GM20000 (cell line): Measurements from ENCODE around the gene VAT1.

Source experiments
- DNase-seq: peaks from one replicate; pipeline ENCODE4 v3.0.0; 2012; ENCODE audit warnings: low spot score
- TF ChIP-seq, protein P1 (sequence below): IDR thresholded peaks from 2 replicates; pipeline ENCODE4 v1.5.1; 2012; ENCODE audit warnings: mild to moderate bottlenecking, control low read depth; ENCODE audit errors: extremely low read depth, missing control alignments

VAT1 gene

DNA sequence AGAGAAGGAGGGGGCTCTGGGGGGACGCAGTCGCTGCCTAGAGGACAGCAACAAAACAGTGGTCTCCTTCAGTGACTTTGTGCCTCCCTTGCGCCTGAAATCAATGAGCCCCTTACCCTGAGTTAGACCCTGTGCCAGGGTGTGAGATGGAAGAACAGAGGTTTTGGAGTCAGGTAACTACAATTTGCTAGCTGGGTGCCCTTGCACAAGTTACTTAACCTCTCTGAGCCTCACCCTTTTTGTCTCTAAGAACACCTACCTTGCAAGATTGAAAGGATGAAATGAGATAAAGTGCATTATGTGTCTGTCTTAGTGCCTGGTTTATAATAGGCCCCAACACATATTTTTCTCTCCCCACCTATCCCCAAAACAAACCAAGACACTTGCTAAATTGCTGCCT, 12.7 kb upstream of the VAT1 start:
- DNase-seq, result no peak
- TF ChIP-seq, protein P1, sequence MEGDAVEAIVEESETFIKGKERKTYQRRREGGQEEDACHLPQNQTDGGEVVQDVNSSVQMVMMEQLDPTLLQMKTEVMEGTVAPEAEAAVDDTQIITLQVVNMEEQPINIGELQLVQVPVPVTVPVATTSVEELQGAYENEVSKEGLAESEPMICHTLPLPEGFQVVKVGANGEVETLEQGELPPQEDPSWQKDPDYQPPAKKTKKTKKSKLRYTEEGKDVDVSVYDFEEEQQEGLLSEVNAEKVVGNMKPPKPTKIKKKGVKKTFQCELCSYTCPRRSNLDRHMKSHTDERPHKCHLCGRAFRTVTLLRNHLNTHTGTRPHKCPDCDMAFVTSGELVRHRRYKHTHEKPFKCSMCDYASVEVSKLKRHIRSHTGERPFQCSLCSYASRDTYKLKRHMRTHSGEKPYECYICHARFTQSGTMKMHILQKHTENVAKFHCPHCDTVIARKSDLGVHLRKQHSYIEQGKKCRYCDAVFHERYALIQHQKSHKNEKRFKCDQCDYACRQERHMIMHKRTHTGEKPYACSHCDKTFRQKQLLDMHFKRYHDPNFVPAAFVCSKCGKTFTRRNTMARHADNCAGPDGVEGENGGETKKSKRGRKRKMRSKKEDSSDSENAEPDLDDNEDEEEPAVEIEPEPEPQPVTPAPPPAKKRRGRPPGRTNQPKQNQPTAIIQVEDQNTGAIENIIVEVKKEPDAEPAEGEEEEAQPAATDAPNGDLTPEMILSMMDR, result no peak

DNA sequence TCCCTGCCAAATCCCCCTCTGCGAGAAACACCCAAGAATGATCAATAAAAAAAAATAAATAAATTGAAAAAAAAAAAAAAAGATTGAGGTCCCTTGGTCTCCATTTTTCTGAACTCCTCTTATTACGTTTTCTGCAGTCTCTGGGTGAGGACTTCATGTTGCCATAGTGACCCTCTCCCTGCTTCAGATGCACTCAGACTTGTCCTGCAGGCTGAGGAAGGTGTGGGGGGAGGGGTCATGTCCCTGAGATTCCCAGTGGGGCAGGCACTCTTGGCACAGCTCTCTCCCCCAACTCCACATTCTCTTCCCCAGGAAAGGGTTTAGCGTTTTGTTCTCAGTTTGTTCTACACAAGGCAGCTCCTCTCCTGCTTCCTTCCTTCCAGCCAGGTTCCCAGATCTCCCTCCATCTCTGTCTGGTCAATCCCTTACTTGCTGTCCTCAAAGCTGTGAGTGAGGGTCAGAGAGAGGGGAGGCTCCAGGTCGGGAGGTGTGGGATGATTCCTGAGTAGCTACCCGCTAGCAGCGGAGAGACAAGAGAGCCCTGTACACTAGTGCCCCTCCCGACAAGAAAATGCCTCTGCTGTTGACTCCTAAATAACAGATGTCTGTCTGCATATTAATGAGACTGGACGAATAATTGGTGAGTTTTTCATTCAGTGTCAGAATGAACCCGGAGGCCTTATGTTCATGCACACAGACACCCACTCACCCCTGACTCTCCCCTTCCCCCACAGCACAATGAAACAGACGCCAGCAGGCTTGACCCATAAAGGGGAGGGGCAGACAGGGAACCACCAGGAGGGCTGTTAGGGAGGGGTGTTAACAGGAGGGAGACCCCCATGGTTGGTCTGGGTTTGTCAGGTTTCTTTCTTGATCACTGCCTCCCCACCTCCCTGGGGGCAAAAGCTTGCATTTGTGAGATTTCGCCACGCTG, 12.0 kb upstream of the VAT1 start:
- DNase-seq, result no peak
- TF ChIP-seq, protein P1, result no peak

DNA sequence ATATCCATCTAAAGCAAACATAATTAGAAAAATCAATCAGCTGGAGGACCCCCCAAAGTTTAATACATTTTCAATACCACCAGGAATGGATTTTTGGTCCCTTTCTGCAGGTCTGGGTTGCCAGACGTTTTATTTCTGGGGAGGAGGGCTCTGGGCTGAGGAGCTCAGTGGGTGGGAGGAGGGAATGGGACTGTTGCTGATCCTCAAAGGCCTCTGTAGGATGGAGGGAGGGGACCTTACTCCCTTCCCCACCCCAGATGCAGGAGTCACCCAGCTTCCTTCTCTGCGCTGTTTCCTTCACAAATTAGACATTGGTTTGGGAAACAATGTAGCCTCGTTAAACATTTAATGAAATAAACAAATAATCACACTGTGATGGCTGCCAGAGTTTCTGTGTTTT, 9.5 kb upstream of the VAT1 start:
- DNase-seq, result no peak
- TF ChIP-seq, protein P1, result no peak

DNA sequence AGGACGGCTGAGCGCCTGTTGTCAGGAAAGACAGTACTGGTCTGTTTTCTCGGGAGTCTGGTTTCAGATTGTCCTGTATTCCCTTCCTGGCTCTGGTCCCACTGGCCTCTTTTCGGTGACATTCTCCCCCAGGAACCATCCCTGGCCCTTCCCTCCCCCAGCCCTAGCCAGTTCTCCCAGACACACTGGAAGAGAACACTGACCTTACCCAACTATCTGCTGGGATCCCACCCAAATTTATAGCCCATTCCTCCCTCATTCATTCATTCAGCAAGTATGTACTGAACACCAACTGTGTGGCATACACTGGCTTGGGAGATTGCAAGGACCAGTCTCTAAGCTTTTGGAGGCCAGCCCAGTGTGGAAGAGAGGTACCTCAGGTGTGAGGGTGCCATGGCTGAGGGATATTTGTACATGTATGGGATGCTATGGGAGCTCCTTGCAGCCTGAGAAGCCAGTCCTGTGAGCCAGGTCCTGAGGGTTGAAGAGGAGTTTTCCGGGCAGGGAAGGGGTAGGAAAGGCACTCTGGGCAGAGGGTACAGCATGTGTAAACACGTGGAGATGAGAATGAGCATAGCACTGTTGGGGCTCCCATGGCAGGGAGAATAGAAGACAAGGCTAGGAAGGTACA, 8.1 kb upstream of the VAT1 start:
- DNase-seq, result no peak
- TF ChIP-seq, protein P1, result no peak

DNA sequence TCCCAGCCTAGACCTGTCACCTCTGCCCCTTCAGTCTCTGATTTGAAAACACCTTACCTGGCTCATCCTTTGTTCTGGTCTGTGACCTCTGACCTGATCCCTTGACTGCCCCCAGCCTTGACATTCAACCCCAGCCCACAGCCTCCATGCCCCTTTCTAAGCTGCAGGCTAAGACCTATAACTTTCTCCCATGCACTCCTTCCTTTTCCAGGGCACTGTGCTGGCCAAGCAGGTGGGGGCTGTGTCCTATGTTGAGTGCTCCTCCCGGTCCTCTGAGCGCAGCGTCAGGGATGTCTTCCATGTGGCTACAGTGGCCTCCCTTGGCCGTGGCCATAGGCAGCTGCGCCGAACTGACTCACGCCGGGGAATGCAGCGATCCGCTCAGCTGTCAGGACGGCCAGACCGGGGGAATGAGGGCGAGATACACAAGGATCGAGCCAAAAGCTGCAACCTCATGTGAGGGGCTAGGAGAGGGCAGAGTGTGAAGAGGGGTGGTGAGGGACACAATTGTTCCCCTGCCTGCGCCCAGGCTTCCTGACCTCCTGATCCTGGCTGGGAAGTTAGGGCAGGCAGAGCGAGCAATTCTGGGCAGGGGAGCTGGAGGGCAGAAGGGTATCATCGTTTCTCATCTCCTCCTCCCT, 6.2 kb upstream of the VAT1 start:
- TF ChIP-seq, protein P1, result no peak
- no peak for DNase-seq

DNA sequence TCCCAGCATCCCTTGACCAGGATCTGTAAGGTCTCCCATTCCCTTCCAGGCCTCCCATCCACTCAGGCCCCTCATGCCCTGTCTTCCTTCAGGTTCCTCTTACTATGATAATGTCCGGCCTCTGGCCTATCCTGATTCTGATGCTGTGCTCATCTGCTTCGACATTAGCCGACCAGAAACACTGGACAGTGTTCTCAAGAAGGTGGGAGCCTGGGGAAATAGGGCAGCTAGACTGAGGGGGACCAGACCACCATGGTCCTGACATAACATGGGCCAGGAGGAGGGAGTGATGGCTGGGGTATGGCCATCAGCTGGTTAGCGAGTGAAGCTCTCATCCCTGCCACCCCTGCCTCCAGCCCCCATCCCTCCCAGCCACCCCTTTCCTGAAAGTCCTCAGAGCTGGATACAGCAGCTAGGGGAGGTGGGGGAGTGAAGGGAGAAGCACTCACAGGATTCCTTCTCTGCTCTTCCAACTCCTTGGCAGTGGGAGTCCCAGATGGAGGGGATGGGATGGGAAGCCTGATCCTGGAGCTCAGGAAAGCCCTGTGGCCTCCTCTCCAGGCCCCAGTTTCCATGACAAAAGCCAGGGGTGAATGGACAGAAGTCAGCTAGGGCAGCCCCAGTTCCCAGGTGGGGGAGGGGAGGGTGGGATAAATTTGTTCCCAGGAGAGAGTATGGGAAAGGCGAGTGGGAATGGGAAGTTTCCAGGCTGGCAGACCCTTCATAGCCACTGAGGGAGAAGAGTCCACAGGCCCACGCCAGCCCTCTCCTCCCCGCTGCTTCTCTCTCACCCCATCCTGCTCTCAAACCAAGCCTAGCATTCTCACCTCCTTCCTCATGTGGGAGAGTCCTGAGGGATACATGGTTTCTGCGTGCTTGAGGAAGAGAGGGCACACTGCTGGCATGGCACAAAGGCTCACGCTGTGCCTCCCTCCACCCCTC, 5.2 kb upstream of the VAT1 start:
- DNase-seq, result no peak
- TF ChIP-seq, protein P1, result no peak
